ENCODE data around the gene ENPP7. TPM values are rescaled to one million over a fixed set of nuclear protein-coding genes. Genes with fewer than 3 reads are reported as not detected.

Gene ENPP7
- total RNA-seq, 2 donors from 2014 or later = not detected

GRCh38 chr17:79777894-79778503 is 47.3 kb downstream of the ENPP7 start, which contains the start of gene CBX2:
CBX2 (plus strand) TSS chr17:79778148; CDS start chr17:79778236, 88 bp downstream.
- intact Hi-C loops (cut with DNase I) = no loop called here
- ATAC-seq (peak; percentile 92), DNase-seq (peak; percentile 76 to 83 (median 80))
- H3K9me3 ChIP-seq = no peaks in the 10 kb centered on the region
- H3K4me3 ChIP-seq = peak within 1 kb of the TSS; percentile 19 to 25
- H3K36me3 ChIP-seq (replicated peaks in 1 of 2; ENCODE audit: insufficient read depth in 1 of 2, low read depth in 2 of 2) = no peaks in the 10 kb centered on the region
- TF ChIP-seq CTCF (IDR thresholded peaks at IDR 0.05) (no peak), POLR2A (IDR thresholded peaks at IDR 0.05) (no peak)
- no peaks in the 10 kb centered on the region for H3K27me3 ChIP-seq
- H3K27ac ChIP-seq = peak within 1 kb of the TSS in 3 of 4 donors; percentile 53 to 63 (median 60)
- 1% methylated on average over 60 of the region's 96 CpGs; no CpG with 5 or more reads in 1 of the 2 donors for WGBS, 2 donors
- H3K4me1 ChIP-seq = peaks cover 46% of the 10 kb centered on the region

- H3K36me3 ChIP-seq (replicated peaks in 1 of 2; ENCODE audit: insufficient read depth in 1 of 2, low read depth in 2 of 2) = no peaks in the 10 kb centered on the region
- H3K27me3 ChIP-seq = no peaks in the 10 kb centered on the region
- ATAC-seq (no peak), DNase-seq (no peak)
- peak overlapping the region; percentile 19 to 25 for H3K4me3 ChIP-seq
- 3 to 8% methylated on average over 17 to 40 of the region's 49 CpGs for WGBS, 2 donors
- no peak overlapping the region for H3K27ac ChIP-seq
- H3K4me1 ChIP-seq = peaks cover 46% of the 10 kb centered on the region
- no peaks in the 10 kb centered on the region for H3K9me3 ChIP-seq
- TF ChIP-seq CTCF (IDR thresholded peaks at IDR 0.05) = no peak
- TF ChIP-seq POLR2A (IDR thresholded peaks at IDR 0.05) = no peak
- intact Hi-C loops (cut with DNase I) = no loop called here
Measured at GRCh38 chr17:79778504-79779083, 47.9 kb downstream of the ENPP7 start.

GRCh38 chr17:79779084-79779529 is 48.4 kb downstream of the ENPP7 start:
- no peak overlapping the region for H3K4me3 ChIP-seq
- no peak for DNase-seq
- H3K4me1 ChIP-seq = peaks cover 43% of the 10 kb centered on the region
- 46 to 51% methylated on average over 8 to 15 of the region's 17 CpGs for WGBS, 2 donors
- no peak overlapping the region for H3K27ac ChIP-seq
- H3K27me3 ChIP-seq = no peaks in the 10 kb centered on the region
- no peaks in the 10 kb centered on the region for H3K9me3 ChIP-seq
- no peak for ATAC-seq
- intact Hi-C loops (cut with DNase I) = no loop called here
- no peaks in the 10 kb centered on the region for H3K36me3 ChIP-seq (replicated peaks in 1 of 2; ENCODE audit: insufficient read depth in 1 of 2, low read depth in 2 of 2)
- no peak for TF ChIP-seq POLR2A (IDR thresholded peaks at IDR 0.05)
- TF ChIP-seq CTCF (IDR thresholded peaks at IDR 0.05) = no peak

GRCh38 chr17:79779661-79780365 is 49.1 kb downstream of the ENPP7 start:
- TF ChIP-seq POLR2A (IDR thresholded peaks at IDR 0.05) (no peak), CTCF (IDR thresholded peaks at IDR 0.05) (no peak)
- Histone ChIP-seq H3K27ac (no peak overlapping the region), H3K4me1 (peaks cover 36% of the 10 kb centered on the region), H3K36me3 (replicated peaks in 1 of 2; ENCODE audit: insufficient read depth in 1 of 2, low read depth in 2 of 2) (no peaks in the 10 kb centered on the region), H3K4me3 (no peak overlapping the region), H3K27me3 (no peaks in the 10 kb centered on the region), H3K9me3 (no peaks in the 10 kb centered on the region)
- ATAC-seq = no peak
- WGBS, 2 donors = 72 to 80% methylated on average over 10 of the region's 10 CpGs
- no peak for DNase-seq
- intact Hi-C loops (cut with DNase I) = no loop called here
